Heart left ventricle (tissue), 13 donors: ENCODE results near the gene IGSF10.

Source experiments
- CTCF ChIP-seq, 12 donors: fragments of 200-600 bp; sonication (generic) in 4 of 12; IDR thresholded peaks; one replicate each; pipeline versions ENCODE4 v1.5.0 to v1.8.0; 2018 to 2022; ENCODE audit warnings: antibody characterized with exemption in 12 of 12, mild to moderate bottlenecking in 5 of 12
- POLR2A ChIP-seq, 2 donors: fragments of 450-650 bp; IDR thresholded peaks; one replicate each; pipeline ENCODE4 v1.6.1; 2017; ENCODE audit warnings: antibody characterized with exemption in 2 of 2, mild to moderate bottlenecking in 2 of 2, moderate library complexity in 2 of 2
- donor health status: ischemic (EF 13 %, LVEDD 7.1; RV severe dilation, severe dysfunction).
- donor health status: DM: no; HTN: yes; CAD: no.
- donor health status: DM: no; HTN: no; CAD: no.
- donor health status: ischemic (EF 25% LVEDD 6.9; RV normal size, moderate dysfunction).
- donor health status: ischemic (EF 25% LVEDD 5.7; RV mildly dilated, moderate dysfunction).
- donor health status: ischemic (EF 35%, LVEDD 5.7; RV mildly dilated, moderate dysfunction).
- donor health status: nonischemic (EF 11% LVEDD 7.7; RV severe dilation, severe dysfunction).
- donor health status: DM: yes; HTN: yes; CAD: no.
- donor health status: PGD.
- donor health status: ischemic (EF 29% LVEDD 5.4; RV normal size, mild dysfunction).
- donor health status: nonischemic (EF 23%, LVEDD 6.1; RV moderate dilation, normal function).

- TF ChIP-seq POLR2A (IDR thresholded peaks at IDR 0.05): no peak
- no peak for TF ChIP-seq CTCF (IDR thresholded peaks at IDR 0.05)
Measured at GRCh38 chr3:151452841-151453240, 8.0 kb downstream of the IGSF10 start.
